ENCODE data around the gene TLCD3A.

DNA sequence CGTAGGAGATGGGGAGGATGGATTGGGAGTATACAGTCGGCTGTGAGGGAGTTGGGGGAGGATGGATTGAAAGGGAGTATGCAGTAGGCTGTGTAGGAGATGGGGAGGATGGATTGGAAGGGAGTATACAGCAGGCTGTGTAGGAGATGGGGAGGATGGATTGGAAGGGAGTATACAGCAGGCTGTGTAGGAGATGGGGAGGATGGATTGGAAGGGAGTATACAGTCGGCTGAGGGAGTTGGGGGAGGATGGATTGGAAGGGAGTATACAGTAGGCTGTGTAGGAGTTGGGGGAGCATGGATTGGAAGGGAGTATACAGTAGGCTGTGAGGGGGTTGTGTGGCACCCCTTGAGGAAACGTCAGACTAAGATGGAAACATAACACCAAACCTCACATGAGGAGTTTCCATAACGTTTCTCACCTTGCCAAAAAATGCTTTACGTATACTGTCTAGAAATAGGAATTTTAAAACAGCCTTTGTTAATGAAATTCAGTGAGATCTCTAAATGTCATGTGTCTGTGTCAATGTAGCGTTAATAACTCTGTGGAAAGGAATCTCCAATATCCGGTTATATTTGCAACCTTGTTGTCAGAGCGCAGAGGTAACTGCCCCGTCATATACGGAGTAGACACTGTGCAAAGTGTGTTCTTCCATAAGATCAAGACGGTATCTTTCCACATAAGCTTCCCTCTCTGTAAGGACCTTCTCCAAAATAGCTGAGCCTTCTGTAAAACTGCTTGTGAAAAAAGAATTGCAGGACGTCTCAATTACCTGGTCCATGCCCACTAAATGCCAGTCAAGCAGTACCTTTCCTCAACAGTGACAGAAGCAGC, 11.5 kb upstream of the TLCD3A start:
- TF ChIP-seq L3MBTL2 (conservative IDR thresholded peaks at IDR 0.05) (no peak), HDGF (IDR thresholded peaks at IDR 0.05; ENCODE audit: borderline replicate concordance) (no peak), FOXA1 (IDR thresholded peaks at IDR 0.05) (no peak)

All from HEK293T (cell line).